Esophagus (tissue), 2 donors: ENCODE results near the gene PHYH. TPM values are rescaled to one million over a fixed set of nuclear protein-coding genes. Genes with fewer than 3 reads are reported as not detected.
"Not testable (repeated sequence)": the region's sequence is repeated elsewhere in the genome, so short reads cannot be mapped to it uniquely, and the experiment has no call there.

Experiments used
- H3K27ac ChIP-seq, 2 donors: one replicate each; pipeline ENCODE4 v1.5.1; 2013; ENCODE audit warnings: low read depth in 2 of 2, mild to moderate bottlenecking in 2 of 2, inconsistent platforms in 1 of 2, low read length in 1 of 2, moderate library complexity in 1 of 2
- H3K27me3 ChIP-seq, 2 donors: one replicate each; pipeline ENCODE4 v1.6.1; 2013; ENCODE audit warnings: low read length in 2 of 2, control low read depth in 1 of 2, mild to moderate bottlenecking in 1 of 2; ENCODE audit not compliant: insufficient read depth in 2 of 2, control insufficient read depth in 1 of 2
- H3K36me3 ChIP-seq, 2 donors: one replicate each; pipeline ENCODE4 v1.6.1; 2013; ENCODE audit warnings: low read length in 1 of 2; ENCODE audit not compliant: control insufficient read depth in 2 of 2, insufficient read depth in 2 of 2
- H3K4me1 ChIP-seq, 2 donors: one replicate each; pipeline ENCODE4 v1.6.1; 2013; ENCODE audit warnings: low read length in 1 of 2; ENCODE audit not compliant: control insufficient read depth in 2 of 2, insufficient read depth in 2 of 2
- H3K4me3 ChIP-seq, 2 donors: one replicate each; pipeline ENCODE4 v1.5.1; 2013; ENCODE audit warnings: low read length in 2 of 2, mild to moderate bottlenecking in 2 of 2, low read depth in 1 of 2, moderate library complexity in 1 of 2
- H3K9me3 ChIP-seq, 2 donors: one replicate each; pipeline ENCODE4 v1.6.1; 2013; ENCODE audit warnings: mild to moderate bottlenecking in 2 of 2, low read depth in 1 of 2, low read length in 1 of 2, moderate library complexity in 1 of 2; ENCODE audit not compliant: control insufficient read depth in 2 of 2, insufficient read depth in 1 of 2
- WGBS, 2 donors: extraction: QIAGEN DNeasy Blood & Tissue Kit; methylation state at CpG; one replicate each; pipeline ENCODE4 v1.1.7; 2013; 5-methylcytosine and 5-hydroxymethylcytosine counted together
- polyA plus RNA-seq, 2 donors: library from polyadenylated mRNA; stranded (reverse); fragments of 200-250 nt; gene quantifications; one replicate each; pipeline ENCODE4 v1.2.3, GENCODE V29; 2013
- donor health status: healthy with polysubstance abuse.
- donor health status: Bipolar disorder and iron deficiency.

The PHYH gene
- polyA plus RNA-seq, 2 donors = 5.7 to 7.4 TPM

DNA sequence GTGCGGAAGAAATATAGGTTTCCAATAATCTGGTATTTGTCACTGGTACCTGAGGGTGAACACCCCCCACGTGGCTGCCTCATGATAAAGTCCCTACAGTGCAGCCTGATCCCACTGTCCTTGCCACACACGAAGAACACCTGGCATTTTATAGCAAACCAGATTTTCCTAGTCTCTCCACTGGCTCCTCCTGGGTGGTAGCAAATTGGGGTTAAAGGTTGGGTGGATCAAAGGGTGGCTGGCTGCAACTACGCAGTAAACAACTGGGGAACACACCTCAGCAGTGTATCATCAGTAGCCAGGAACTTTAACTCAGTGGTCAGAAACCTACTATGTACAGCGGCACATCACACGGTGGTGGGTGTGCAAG, 37.9 kb upstream of the PHYH start:
- Histone ChIP-seq H3K27ac (no peak overlapping the region), H3K4me3 (no peak overlapping the region), H3K36me3 (peaks cover 0 to 12% of the 10 kb centered on the region in 2 donors), H3K4me1 (no peaks in the 10 kb centered on the region), H3K27me3 (no peaks in the 10 kb centered on the region), H3K9me3 (no peaks in the 10 kb centered on the region)
- 83 to 92% methylated on average over 6 of the region's 6 CpGs for WGBS, 2 donors

DNA sequence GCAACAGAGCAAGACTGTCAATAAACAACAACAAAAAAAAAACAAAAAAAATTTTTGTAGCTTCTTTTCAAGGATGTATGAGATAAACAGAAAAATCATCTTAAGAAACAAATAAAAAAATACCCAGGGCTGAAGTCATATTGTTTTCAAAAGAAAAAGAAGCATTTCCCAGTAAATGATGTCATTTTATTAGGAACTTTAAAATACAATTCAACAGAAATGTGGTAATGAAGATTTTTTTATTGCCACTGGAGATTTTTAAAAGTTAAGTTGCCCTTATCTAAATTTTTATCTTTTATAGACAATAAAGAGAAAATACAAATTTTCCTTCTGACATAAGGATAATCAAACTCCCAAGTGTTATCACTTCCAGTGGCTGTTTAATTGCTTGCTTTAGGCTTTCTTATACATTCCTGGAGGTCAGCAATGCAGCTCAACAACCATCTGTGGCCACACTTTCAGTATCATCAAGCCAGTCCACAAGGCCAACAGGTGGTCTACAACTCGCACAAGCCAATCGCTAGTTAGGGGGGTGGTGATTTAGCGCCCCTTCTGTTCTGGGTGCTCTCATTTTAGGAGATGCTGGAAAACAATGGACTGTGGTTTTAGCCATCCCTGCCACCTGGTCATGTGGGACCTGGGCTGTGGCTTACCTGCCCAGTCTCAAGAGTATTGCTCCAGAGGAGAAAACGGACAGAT, 37.4 kb upstream of the PHYH start:
- Histone ChIP-seq H3K27me3 (no peaks in the 10 kb centered on the region), H3K4me3 (no peak overlapping the region), H3K4me1 (no peaks in the 10 kb centered on the region), H3K27ac (no peak overlapping the region), H3K36me3 (peaks cover under 1 to 12% of the 10 kb centered on the region in 2 donors), H3K9me3 (no peaks in the 10 kb centered on the region)
- WGBS, 2 donors = 78 to 97% methylated on average over 4 of the region's 4 CpGs

DNA sequence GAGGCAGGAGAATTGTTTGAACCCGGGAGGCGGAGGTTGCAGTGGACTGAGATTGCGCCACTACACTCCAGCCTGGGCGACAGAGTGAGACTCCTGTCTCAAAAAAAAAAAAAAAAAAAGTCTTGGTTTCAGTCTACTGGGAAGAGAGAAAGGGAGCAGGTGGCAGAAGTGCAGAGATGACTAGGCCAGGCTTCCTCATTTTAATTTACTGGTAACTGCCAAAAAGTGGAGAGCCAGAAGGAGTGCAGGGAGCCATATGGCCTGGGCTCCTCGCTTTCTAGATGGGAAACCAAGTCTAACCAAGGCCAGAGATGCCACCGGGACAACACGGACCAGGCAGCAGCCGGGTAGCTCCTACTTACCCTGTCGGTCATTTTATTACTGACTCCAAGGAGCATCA, 36.0 kb upstream of the PHYH start:
- 92 to 93% methylated on average over 9 of the region's 9 CpGs for WGBS, 2 donors
- H3K27ac ChIP-seq = no peak overlapping the region
- no peak overlapping the region for H3K4me3 ChIP-seq
- H3K4me1 ChIP-seq = no peaks in the 10 kb centered on the region
- no peaks in the 10 kb centered on the region for H3K27me3 ChIP-seq
- H3K36me3 ChIP-seq = peaks cover 9 to 15% of the 10 kb centered on the region in 2 donors
- no peaks in the 10 kb centered on the region for H3K9me3 ChIP-seq

DNA sequence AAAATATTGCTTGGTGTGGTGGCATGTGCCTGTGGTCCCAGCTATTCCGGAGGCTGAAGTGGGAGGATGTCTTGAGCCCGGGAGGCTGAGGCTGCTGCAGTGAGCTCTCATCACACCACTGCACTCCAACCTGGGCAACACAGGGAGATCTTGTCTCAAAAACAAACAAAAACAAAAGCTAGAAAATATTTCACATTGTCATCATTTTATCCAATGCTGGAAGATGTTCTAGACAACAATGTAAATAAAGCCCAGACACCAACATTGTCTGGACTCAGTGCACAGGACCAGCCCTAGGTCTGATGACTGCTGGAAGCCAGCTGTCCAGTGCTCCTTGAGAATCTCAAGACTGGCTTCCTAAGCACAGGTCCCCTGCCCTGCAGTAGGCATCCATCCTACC, 34.7 kb upstream of the PHYH start:
- no peak overlapping the region for H3K27ac ChIP-seq
- H3K4me1 ChIP-seq = no peaks in the 10 kb centered on the region
- H3K36me3 ChIP-seq = peaks cover 9 to 20% of the 10 kb centered on the region in 2 donors
- H3K9me3 ChIP-seq = no peaks in the 10 kb centered on the region
- 89 to 93% methylated on average over 2 of the region's 2 CpGs for WGBS, 2 donors
- no peaks in the 10 kb centered on the region for H3K27me3 ChIP-seq
- H3K4me3 ChIP-seq = no peak overlapping the region

DNA sequence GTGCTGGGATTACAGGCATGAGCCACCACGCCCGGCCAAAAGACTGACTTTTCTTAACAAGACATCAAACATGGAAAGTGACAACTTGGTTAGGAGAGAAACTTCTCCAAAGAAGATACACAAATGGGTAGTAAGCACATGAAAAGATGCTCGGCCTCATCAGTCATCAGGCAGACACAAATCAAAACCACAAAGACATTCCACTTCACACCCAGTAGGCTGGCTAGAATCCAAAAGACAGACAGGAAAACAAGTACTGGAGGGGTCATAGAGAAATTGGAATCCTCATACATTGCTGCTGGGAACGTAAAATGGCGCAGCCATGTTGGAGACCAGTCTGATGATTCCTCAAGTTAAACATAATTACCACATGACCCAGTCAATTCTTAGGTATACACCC, 31.8 kb upstream of the PHYH start:
- Histone ChIP-seq H3K27ac (no peak overlapping the region), H3K4me3 (no peak overlapping the region), H3K36me3 (peaks cover 14 to 25% of the 10 kb centered on the region in 2 donors), H3K4me1 (no peaks in the 10 kb centered on the region), H3K9me3 (no peaks in the 10 kb centered on the region), H3K27me3 (no peaks in the 10 kb centered on the region)
- 94 to 97% methylated on average over 5 of the region's 5 CpGs for WGBS, 2 donors

DNA sequence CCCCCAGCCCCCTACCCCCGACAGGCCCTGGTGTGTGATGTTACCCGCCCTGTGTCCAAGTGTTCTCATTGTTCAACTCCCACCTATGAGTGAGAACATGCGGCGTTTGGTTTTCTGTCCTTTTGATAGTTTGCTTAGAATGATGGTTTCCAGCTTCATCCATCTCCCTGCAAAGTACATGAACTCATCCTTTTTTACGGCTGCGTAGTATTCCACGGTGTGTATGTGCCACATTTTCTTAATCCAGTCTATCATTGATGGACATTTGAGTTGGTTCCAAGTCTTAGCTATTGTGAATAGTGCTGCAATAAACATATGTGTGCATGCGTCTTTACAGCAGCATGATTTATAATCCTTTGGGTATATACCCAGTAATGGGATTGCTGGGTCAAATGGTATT, 31.1 kb upstream of the PHYH start:
- not testable (repeated sequence) for H3K4me3 ChIP-seq, H3K27me3 ChIP-seq, H3K9me3 ChIP-seq, H3K4me1 ChIP-seq, H3K27ac ChIP-seq
- peaks cover 14 to 26% of the 10 kb centered on the region in 2 donors for H3K36me3 ChIP-seq
- 97 to 98% methylated on average over 8 of the region's 8 CpGs for WGBS, 2 donors

DNA sequence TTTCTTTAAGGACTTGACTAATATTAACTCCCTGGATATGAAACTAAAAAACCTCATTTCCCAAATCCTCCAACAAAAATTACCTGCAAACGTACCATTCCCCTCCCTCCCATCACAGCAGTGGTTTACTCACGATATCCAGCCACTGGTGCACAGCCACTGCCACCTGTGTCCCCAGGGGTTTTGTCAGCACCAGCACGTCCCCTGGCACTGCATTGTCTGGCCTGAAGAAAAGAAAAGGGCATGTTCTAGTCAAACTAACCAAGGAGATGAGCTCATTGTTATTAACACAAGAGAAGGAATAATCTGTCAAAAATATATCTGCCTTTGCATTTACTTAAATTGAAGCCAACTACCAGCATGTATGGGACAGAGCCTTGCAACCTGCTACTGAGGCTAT, 29.7 kb upstream of the PHYH start:
- 90 to 92% methylated on average over 3 of the region's 3 CpGs for WGBS, 2 donors
- Histone ChIP-seq H3K36me3 (peaks cover 14 to 24% of the 10 kb centered on the region in 2 donors), H3K4me1 (no peaks in the 10 kb centered on the region)

DNA sequence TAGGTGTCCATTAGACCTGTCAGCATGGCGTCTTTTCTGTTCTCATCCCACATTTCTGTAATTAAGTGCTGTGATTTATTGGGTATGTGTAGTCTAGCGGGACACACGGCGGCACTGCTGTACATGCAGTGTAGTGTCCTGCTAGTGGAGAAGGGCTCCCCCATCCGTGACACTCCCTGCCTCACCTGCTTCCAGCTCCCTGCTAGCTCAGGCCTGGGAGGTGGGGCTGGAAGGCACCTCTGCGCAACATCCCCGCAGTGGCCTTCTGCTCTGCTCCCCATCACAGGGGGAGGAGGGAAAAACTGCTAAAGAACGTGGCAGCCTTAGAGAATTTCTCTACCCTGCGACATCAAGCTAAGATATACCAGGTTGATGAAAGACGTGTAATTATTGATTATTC, 28.7 kb upstream of the PHYH start:
- no peak overlapping the region for H3K27ac ChIP-seq
- H3K36me3 ChIP-seq = peaks cover 14 to 24% of the 10 kb centered on the region in 2 donors
- H3K27me3 ChIP-seq = no peaks in the 10 kb centered on the region
- no peaks in the 10 kb centered on the region for H3K4me1 ChIP-seq
- H3K4me3 ChIP-seq = no peak overlapping the region
- no peaks in the 10 kb centered on the region for H3K9me3 ChIP-seq
- 77 to 86% methylated on average over 10 of the region's 10 CpGs for WGBS, 2 donors

More for the DNA sequence above, 29.7 kb upstream of the PHYH start:
- no peak overlapping the region for H3K4me3 ChIP-seq
- no peaks in the 10 kb centered on the region for H3K9me3 ChIP-seq
- no peak overlapping the region for H3K27ac ChIP-seq
- no peaks in the 10 kb centered on the region for H3K27me3 ChIP-seq

DNA sequence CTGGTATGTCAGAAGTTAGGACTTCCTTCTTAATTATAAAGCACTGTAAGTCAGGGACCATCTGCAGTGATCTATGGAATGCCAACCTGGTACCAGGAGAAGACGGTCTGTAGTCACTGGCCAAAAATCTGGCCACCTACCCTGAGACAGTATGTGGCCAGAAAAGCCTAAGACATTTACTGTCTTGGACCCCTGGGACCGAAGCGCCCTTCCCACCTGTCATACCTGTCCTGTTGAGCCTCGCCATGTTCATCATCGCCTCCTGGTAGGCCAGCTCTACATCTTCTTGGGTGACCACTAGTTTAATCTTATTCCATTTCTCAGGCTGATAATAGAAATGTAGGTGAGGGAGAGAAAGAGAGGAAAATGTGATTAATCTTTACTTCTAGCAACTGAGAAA, 28.3 kb upstream of the PHYH start:
- no peak overlapping the region for H3K27ac ChIP-seq
- H3K4me1 ChIP-seq = no peaks in the 10 kb centered on the region
- no peaks in the 10 kb centered on the region for H3K9me3 ChIP-seq
- no peak overlapping the region for H3K4me3 ChIP-seq
- H3K36me3 ChIP-seq = peaks cover 14 to 24% of the 10 kb centered on the region in 2 donors
- no peaks in the 10 kb centered on the region for H3K27me3 ChIP-seq
- WGBS, 2 donors = 93 to 95% methylated on average over 5 of the region's 5 CpGs

DNA sequence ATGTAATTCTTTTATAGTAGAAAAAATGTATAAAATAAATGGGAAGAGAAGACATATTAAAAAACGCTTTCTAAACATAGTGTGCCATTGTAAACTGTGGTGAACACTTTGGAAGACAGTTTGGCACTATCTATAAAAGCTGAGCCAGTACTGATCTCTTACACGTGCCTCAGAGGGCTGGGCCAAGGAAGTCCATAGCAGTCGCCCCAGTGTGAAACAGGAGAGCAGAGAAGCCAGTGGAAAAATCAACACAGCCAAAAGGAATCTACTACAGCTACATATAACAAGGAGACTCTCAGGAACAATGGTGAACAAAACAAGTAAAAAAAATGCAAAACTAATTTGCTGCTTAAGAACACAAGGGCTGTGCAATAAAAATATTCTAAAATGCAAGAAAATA, 27.7 kb upstream of the PHYH start:
- no peaks in the 10 kb centered on the region for H3K9me3 ChIP-seq
- no peak overlapping the region for H3K27ac ChIP-seq
- H3K27me3 ChIP-seq = no peaks in the 10 kb centered on the region
- H3K4me3 ChIP-seq = no peak overlapping the region
- 39 to 42% methylated on average over 3 of the region's 3 CpGs for WGBS, 2 donors
- H3K4me1 ChIP-seq = no peaks in the 10 kb centered on the region
- peaks cover 17 to 28% of the 10 kb centered on the region in 2 donors for H3K36me3 ChIP-seq
